Neural progenitor cell (in vitro differentiated cells): ENCODE data around the gene ABCG8.

Source experiments
- CTCF ChIP-seq: fragments of 200-600 bp; sonication (generic); IDR thresholded peaks from 2 replicates; pipeline ENCODE4 v1.5.1; 2017; ENCODE audit warnings: antibody characterized with exemption, mild to moderate bottlenecking
- EZH2phosphoT487 ChIP-seq: fragments of 200-600 bp; sonication (generic); IDR thresholded peaks from 2 replicates; pipeline ENCODE4 v1.6.1; 2017; ENCODE audit warnings: antibody characterized with exemption

- TF ChIP-seq CTCF (no peak), EZH2phosphoT487 (no peak)
These were observed 7.5 kb downstream of the ABCG8 start for GRCh38 chr2:43846140-43846793.
